NB4 (cell line): Measurements from ENCODE around the gene CYP2D6.
"Not testable (repeated sequence)": the region's sequence is repeated elsewhere in the genome, so short reads cannot be mapped to it uniquely, and the experiment has no call there.

Source experiments
- CTCF ChIP-seq: IDR thresholded peaks from one replicate; pipeline ENCODE4 v1.5.1; 2012; ENCODE audit warnings: low read depth, low read length
- MAX ChIP-seq: IDR thresholded peaks from 2 replicates; pipeline ENCODE4 v1.6.1; 2011; ENCODE audit warnings: low read depth, low read length
- POLR2A ChIP-seq: IDR thresholded peaks from 2 replicates; pipeline ENCODE4 v1.6.1; 2011; ENCODE audit warnings: mild to moderate bottlenecking; ENCODE audit not compliant: insufficient read length; ENCODE audit errors: extremely low read depth

GRCh38 chr22:42141307-42142057 is 10.9 kb upstream of the CYP2D6 start:
- TF ChIP-seq POLR2A, CTCF, MAX: not testable (repeated sequence)
